ENCODE data around the gene DRC1.

- no peak for TF ChIP-seq POLR2A (IDR thresholded peaks at IDR 0.05)
- TF ChIP-seq, protein P1, sequence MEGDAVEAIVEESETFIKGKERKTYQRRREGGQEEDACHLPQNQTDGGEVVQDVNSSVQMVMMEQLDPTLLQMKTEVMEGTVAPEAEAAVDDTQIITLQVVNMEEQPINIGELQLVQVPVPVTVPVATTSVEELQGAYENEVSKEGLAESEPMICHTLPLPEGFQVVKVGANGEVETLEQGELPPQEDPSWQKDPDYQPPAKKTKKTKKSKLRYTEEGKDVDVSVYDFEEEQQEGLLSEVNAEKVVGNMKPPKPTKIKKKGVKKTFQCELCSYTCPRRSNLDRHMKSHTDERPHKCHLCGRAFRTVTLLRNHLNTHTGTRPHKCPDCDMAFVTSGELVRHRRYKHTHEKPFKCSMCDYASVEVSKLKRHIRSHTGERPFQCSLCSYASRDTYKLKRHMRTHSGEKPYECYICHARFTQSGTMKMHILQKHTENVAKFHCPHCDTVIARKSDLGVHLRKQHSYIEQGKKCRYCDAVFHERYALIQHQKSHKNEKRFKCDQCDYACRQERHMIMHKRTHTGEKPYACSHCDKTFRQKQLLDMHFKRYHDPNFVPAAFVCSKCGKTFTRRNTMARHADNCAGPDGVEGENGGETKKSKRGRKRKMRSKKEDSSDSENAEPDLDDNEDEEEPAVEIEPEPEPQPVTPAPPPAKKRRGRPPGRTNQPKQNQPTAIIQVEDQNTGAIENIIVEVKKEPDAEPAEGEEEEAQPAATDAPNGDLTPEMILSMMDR (IDR thresholded peaks at IDR 0.05) = no peak
Observed at GRCh38 chr2:26479789-26480565, 78.3 kb downstream of the DRC1 start.

All from vagina (tissue), 2 donors.